ENCODE data around the gene DDX11.

GRCh38 chr12:31105668-31106067 is 32.0 kb downstream of the DDX11 start:
- TF ChIP-seq CTCF (conservative IDR thresholded peaks at IDR 0.05; ENCODE audit: low read depth, low read length) (no peak), POLR2A (IDR thresholded peaks at IDR 0.05; ENCODE audit: low read depth, low read length) (no peak), RFX5 (IDR thresholded peaks at IDR 0.05; ENCODE audit: low read depth, low read length) (no peak), MAFK (IDR thresholded peaks at IDR 0.05; ENCODE audit: low read depth, low read length) (no peak), NFE2L2 (IDR thresholded peaks at IDR 0.05; ENCODE audit: low read depth, low read length) (no peak), CHD1 (IDR thresholded peaks at IDR 0.05; ENCODE audit: low read depth, low read length) (no peak), USF2 (IDR thresholded peaks at IDR 0.05; ENCODE audit: low read depth, low read length) (no peak), BHLHE40 (IDR thresholded peaks at IDR 0.05; ENCODE audit: low read depth, low read length) (no peak), RCOR1 (IDR thresholded peaks at IDR 0.05; ENCODE audit: insufficient replicate concordance, low read length) (no peak), MXI1 (IDR thresholded peaks at IDR 0.05; ENCODE audit: borderline replicate concordance, low read depth, low read length) (no peak), SMC3 (IDR thresholded peaks at IDR 0.05; ENCODE audit: low read depth, low read length) (no peak), CEBPB (IDR thresholded peaks at IDR 0.05; ENCODE audit: low read depth, low read length) (no peak)

Data from IMR-90 (cell line).